Colonic mucosa (tissue), 4 donors: ENCODE measurements around the gene ROR1. TPM values are rescaled to one million over a fixed set of nuclear protein-coding genes. Genes with fewer than 3 reads are reported as not detected.

ENCODE experiments used
- DNase-seq: peaks from one replicate; pipeline ENCODE4 v3.0.0-alpha.2; 2020
- H3K27ac ChIP-seq: fragments of 200-600 bp; one replicate; pipeline ENCODE4 v1.8.0; 2021
- H3K27me3 ChIP-seq: fragments of 200-600 bp; one replicate; pipeline ENCODE4 v1.8.0; 2021
- H3K36me3 ChIP-seq: fragments of 200-600 bp; one replicate; pipeline ENCODE4 v1.8.0; 2021
- H3K4me1 ChIP-seq: fragments of 200-600 bp; one replicate; pipeline ENCODE4 v1.8.0; 2021; ENCODE audit warnings: mild to moderate bottlenecking
- H3K4me3 ChIP-seq: fragments of 200-600 bp; one replicate; pipeline ENCODE4 v1.8.0; 2021
- H3K9ac ChIP-seq, 2 donors: one replicate each; pipeline ENCODE4 v1.7.0; 2013; ENCODE audit warnings: control low read depth in 2 of 2, low read depth in 2 of 2, low read length in 2 of 2
- H3K9me3 ChIP-seq: fragments of 200-600 bp; one replicate; pipeline ENCODE4 v1.8.0; 2021
- intact Hi-C: fragments of 100-400 bp; cut with DNase I; formaldehyde crosslinking; loops from one replicate; pipeline ENCODE4 v1.14.1; 2022
- total RNA-seq, 2 donors: library from RNA; stranded (reverse); fragmentation: NEBNext Ultra II Directional in 1 of 2; extraction: Animal tissue kit (Norgen Biotek cat#: 25700) in 1 of 2; gene quantifications; one replicate each; pipeline ENCODE4 v1.2.1, GENCODE V29; 2021
- TF ChIP-seq, protein P1 (sequence below): fragments of 200-600 bp; IDR thresholded peaks from one replicate; pipeline ENCODE4 v1.8.0; 2022; ENCODE audit warnings: antibody characterized with exemption, mild to moderate bottlenecking
- donor health status: healthy.
- donor health status: DM: no; HTN: no; CAD: no.
- donor health status: DM: no; HTN: no; CAD: no.

Gene ROR1
- total RNA-seq, 2 donors from 2014 or later: 5.1 to 6.8 TPM

DNA sequence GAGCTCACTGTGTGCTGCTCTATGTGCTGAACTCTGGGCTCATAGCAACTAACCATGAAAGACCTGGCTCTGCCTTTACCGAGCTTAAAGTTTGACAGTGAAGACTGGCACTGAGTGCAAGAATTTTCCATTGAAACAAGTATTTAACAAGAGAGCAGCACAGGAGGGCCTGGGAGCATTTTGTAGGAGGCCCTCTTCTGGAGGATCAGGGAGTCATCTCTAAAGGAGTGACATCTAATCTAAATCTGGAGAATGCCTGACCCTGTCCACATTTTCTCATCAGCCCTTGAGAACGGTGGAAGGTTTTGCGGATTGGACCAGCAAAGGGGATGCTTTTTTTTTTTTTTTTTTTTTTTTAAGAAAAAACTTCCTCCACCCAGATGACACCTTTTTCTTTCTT lies 150.8 kb downstream of the ROR1 start:
- H3K36me3 ChIP-seq: no peaks in the 10 kb centered on the region
- no peaks in the 10 kb centered on the region for H3K9me3 ChIP-seq
- no peak overlapping the region for H3K4me3 ChIP-seq
- H3K9ac ChIP-seq: no peak overlapping the region
- no peak overlapping the region for H3K27ac ChIP-seq
- H3K27me3 ChIP-seq: no peaks in the 10 kb centered on the region
- TF ChIP-seq, protein P1, sequence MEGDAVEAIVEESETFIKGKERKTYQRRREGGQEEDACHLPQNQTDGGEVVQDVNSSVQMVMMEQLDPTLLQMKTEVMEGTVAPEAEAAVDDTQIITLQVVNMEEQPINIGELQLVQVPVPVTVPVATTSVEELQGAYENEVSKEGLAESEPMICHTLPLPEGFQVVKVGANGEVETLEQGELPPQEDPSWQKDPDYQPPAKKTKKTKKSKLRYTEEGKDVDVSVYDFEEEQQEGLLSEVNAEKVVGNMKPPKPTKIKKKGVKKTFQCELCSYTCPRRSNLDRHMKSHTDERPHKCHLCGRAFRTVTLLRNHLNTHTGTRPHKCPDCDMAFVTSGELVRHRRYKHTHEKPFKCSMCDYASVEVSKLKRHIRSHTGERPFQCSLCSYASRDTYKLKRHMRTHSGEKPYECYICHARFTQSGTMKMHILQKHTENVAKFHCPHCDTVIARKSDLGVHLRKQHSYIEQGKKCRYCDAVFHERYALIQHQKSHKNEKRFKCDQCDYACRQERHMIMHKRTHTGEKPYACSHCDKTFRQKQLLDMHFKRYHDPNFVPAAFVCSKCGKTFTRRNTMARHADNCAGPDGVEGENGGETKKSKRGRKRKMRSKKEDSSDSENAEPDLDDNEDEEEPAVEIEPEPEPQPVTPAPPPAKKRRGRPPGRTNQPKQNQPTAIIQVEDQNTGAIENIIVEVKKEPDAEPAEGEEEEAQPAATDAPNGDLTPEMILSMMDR: no peak
- intact Hi-C loops: no loop called here
- H3K4me1 ChIP-seq: no peaks in the 10 kb centered on the region
- DNase-seq: no peak

DNA sequence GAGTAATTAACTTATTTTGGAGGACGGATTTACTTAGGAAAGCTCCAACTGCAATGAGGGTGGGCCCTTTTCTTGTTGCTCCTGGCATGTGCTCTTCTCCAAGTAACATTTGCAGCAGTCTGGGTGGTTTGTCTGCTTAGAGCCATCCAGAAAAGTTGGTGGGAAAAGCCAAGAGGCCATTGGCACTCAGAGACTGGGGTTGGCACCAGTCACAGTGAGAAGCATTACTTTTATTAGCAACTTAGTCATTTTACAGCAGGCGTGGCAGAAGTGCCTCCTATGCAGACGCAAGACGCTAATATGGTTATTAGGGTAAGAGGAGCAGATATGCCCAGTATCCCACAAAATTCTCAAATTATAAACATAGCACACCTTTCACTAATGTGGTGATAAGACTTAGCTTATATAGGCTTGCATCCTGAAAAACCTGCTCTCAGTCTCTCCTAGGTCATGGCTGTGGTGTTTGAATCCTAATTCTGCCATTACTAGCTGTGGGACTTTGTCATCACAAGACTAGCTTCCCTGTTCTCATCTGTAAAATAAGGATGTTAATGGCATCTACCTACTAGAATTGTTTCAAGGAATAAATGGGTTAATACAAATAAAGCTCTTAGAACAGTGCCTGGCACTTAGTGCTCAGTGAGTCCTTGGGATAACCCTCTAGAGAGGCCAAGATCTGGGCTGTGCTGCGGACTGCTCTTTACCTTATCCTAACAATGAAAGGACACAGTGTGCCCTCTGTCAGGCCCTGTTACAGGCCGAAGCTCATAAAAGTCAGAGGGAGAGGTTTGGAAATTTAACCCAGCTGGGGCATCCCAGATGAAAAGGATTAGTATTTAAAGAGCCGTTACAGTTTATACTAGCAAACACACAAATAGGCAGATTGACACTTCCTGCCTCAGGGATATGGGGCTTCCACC lies 154.6 kb downstream of the ROR1 start:
- no peak overlapping the region for H3K9ac ChIP-seq

DNA sequence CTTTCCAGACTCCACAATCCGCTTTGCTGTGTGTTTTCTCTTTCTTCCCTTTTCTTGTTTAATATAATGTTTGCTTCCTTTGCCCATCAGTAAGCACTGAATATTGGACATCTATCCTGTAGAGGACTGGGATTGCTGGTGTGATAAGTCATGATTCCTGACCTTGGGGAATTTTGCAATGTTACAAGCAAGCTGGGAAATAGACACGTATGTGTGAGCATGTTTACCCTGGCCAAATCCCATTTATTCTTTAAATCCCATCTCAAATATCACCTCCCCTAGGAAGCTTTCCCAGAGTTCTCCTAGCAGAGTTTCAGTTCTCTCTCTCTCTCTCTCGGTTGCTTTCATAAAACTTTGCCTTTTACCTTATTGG lies 155.3 kb downstream of the ROR1 start:
- no peak overlapping the region for H3K27ac ChIP-seq
- no peak overlapping the region for H3K9ac ChIP-seq
- DNase-seq: no peak
- intact Hi-C loops: no loop called here
- H3K36me3 ChIP-seq: no peaks in the 10 kb centered on the region
- H3K9me3 ChIP-seq: no peaks in the 10 kb centered on the region
- no peak overlapping the region for H3K4me3 ChIP-seq
- TF ChIP-seq, protein P1: no peak
- no peaks in the 10 kb centered on the region for H3K27me3 ChIP-seq
- H3K4me1 ChIP-seq: no peaks in the 10 kb centered on the region

More for the DNA sequence above, 154.6 kb downstream of the ROR1 start:
- no peaks in the 10 kb centered on the region for H3K27me3 ChIP-seq
- H3K9me3 ChIP-seq: no peaks in the 10 kb centered on the region
- intact Hi-C loops: no loop called here
- H3K4me1 ChIP-seq: no peaks in the 10 kb centered on the region
- no peak overlapping the region for H3K4me3 ChIP-seq
- TF ChIP-seq, protein P1: no peak
- no peak overlapping the region for H3K27ac ChIP-seq
- DNase-seq: no peak
- H3K36me3 ChIP-seq: no peaks in the 10 kb centered on the region

DNA sequence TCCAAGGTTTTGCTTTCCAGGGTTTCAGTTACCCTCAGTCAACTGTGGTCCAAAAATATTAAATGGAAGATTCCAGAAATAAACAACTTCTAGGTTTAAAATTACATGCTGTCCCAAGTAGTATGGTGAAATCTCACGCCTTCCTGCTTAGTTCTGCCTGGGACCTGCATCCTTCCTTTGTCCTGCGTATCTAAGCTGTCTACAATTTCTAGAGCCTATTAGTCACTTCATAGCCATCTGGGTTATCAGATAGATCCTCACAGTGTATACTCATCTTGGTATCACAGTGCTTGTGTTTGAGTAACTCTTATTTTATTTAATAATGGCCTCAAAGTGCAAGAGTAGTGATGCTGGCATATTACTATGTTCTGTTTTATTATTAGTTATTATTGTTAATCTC lies 157.7 kb downstream of the ROR1 start:
- DNase-seq: no peak
- H3K36me3 ChIP-seq: no peaks in the 10 kb centered on the region
- H3K4me1 ChIP-seq: no peaks in the 10 kb centered on the region
- no peak overlapping the region for H3K4me3 ChIP-seq
- TF ChIP-seq, protein P1: no peak
- no peak overlapping the region for H3K9ac ChIP-seq
- intact Hi-C loops: no loop called here
- no peaks in the 10 kb centered on the region for H3K27me3 ChIP-seq
- H3K27ac ChIP-seq: no peak overlapping the region
- H3K9me3 ChIP-seq: no peaks in the 10 kb centered on the region

DNA sequence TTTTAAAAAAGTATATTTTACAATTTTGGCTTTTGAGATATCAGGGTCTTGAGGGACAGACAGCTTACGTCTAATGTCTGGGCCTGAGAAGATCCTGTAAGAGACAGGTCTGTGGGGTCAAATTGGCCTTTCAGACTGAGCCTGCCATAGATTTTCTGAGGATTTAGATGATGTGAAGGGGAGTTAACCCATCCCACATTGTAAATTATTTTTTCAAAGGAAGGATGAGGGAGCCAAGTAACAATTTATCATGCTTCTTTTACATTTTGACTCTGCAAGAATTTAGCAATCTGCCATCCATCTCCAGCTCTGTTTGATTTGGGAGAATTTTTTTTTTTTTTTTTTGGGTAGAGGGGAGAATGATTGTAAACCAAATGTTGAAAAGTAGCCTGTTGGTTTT lies 160.9 kb downstream of the ROR1 start:
- Histone ChIP-seq H3K9ac (no peak overlapping the region), H3K27ac (no peak overlapping the region), H3K36me3 (no peaks in the 10 kb centered on the region), H3K9me3 (no peaks in the 10 kb centered on the region), H3K4me3 (no peak overlapping the region), H3K4me1 (no peaks in the 10 kb centered on the region), H3K27me3 (no peaks in the 10 kb centered on the region)
- intact Hi-C loops: no loop called here
- no peak for DNase-seq
- TF ChIP-seq, protein P1: no peak
